Lower leg skin (tissue), 3 donors: ENCODE data around the gene PRPF38A.

ENCODE experiments used
- POLR2A ChIP-seq, 2 donors: fragments of 450-650 bp; IDR thresholded peaks; one replicate each; pipeline ENCODE4 v1.6.1; 2016 to 2017; ENCODE audit warnings: antibody characterized with exemption in 2 of 2, mild to moderate bottlenecking in 1 of 2, moderate library complexity in 1 of 2
- TF ChIP-seq, protein P1 (sequence below), 3 donors: fragments of 450-650 bp; IDR thresholded peaks; one replicate each; pipeline ENCODE4 v1.5.1; 2016; ENCODE audit warnings: antibody characterized with exemption in 3 of 3, mild to moderate bottlenecking in 3 of 3, moderate library complexity in 2 of 3

DNA sequence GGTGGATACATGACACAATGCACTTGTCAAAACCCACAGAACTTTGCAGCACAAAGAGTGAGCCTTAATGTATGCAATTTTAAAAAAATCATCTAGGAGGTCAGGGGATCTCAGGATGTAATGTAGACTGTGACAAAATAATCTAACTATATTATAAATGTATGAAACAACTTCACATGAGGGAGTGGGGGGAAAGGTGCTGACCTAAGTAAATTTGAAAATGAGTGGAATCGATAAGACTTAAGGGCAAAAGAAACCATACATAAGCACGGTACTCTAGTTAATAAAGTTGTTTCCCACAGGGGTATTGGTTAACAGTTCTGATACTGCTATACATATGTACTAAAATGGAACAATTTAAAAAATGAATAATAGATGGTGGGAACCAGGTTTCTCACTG lies 64.7 kb downstream of the PRPF38A start:
- TF ChIP-seq, protein P1, sequence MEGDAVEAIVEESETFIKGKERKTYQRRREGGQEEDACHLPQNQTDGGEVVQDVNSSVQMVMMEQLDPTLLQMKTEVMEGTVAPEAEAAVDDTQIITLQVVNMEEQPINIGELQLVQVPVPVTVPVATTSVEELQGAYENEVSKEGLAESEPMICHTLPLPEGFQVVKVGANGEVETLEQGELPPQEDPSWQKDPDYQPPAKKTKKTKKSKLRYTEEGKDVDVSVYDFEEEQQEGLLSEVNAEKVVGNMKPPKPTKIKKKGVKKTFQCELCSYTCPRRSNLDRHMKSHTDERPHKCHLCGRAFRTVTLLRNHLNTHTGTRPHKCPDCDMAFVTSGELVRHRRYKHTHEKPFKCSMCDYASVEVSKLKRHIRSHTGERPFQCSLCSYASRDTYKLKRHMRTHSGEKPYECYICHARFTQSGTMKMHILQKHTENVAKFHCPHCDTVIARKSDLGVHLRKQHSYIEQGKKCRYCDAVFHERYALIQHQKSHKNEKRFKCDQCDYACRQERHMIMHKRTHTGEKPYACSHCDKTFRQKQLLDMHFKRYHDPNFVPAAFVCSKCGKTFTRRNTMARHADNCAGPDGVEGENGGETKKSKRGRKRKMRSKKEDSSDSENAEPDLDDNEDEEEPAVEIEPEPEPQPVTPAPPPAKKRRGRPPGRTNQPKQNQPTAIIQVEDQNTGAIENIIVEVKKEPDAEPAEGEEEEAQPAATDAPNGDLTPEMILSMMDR (IDR thresholded peaks at IDR 0.05), result no peak
- TF ChIP-seq POLR2A (IDR thresholded peaks at IDR 0.05), result no peak
